PC-9 (cell line): Measurements from ENCODE around the gene CA7. TPM values are rescaled to one million over a fixed set of nuclear protein-coding genes. Genes with fewer than 3 reads are reported as not detected.

ENCODE experiments used
- BruUV-seq: library from RNA; stranded (reverse); fragments of 400-500 nt; replicated peaks from 2 replicates; lab custom pipeline; 2021; lab: Mats Ljungman, UMichigan
- CTCF ChIA-PET: fragments of 300-600 bp; sonication (Branson Sonifier 250); formaldehyde crosslinking; loops from one replicate; lab custom pipeline; 2022; ENCODE audit warnings: antibody characterized with exemption; lab: Charles Lee
- POLR2A ChIA-PET: fragments of 300-600 bp; sonication (Branson Sonifier 250); formaldehyde crosslinking; loops from one replicate; lab custom pipeline; 2022; ENCODE audit warnings: antibody characterized with exemption; ENCODE audit not compliant: unreplicated experiment; lab: Charles Lee
- DNase-seq, 2 experiments: peaks; one replicate each; pipeline versions ENCODE4 v3.0.0 to v3.0.0-alpha.2; 2015 to 2022; ENCODE audit warnings: mixed read lengths in 1 of 2
- H2AFZ ChIP-seq: fragments of 200-600 bp; sonication (generic); 2 replicates; pipeline ENCODE4 v1.8.1; 2017; ENCODE audit warnings: antibody characterized with exemption
- H3F3A ChIP-seq: fragments of 200-600 bp; sonication (generic); 2 replicates; pipeline ENCODE4 v1.8.1; 2017; ENCODE audit warnings: antibody characterized with exemption, mild to moderate bottlenecking, low read depth; ENCODE audit not compliant: insufficient read depth
- H3K27ac ChIP-seq: fragments of 200-600 bp; sonication (generic); 2 replicates; pipeline ENCODE4 v1.6.1; 2016; ENCODE audit warnings: mixed run types
- H3K27me3 ChIP-seq: fragments of 200-600 bp; sonication (generic); 2 replicates; pipeline ENCODE4 v1.6.1; 2016; ENCODE audit warnings: low read depth, mixed run types; ENCODE audit not compliant: insufficient read depth
- H3K36me3 ChIP-seq: fragments of 200-600 bp; sonication (generic); 2 replicates; pipeline ENCODE4 v1.6.1; 2016; ENCODE audit warnings: low read depth, mixed run types
- H3K4me1 ChIP-seq: fragments of 200-600 bp; sonication (generic); replicated peaks from 2 replicates; pipeline ENCODE4 v1.6.1; 2016; ENCODE audit warnings: mixed run types; ENCODE audit not compliant: insufficient read depth
- H3K4me2 ChIP-seq: fragments of 200-600 bp; sonication (generic); 2 replicates; pipeline ENCODE4 v1.6.1; 2017; ENCODE audit warnings: mixed run types
- H3K4me3 ChIP-seq: fragments of 200-600 bp; sonication (generic); 2 replicates; pipeline ENCODE4 v1.6.1; 2016; ENCODE audit warnings: mixed run types
- H3K79me2 ChIP-seq: fragments of 200-600 bp; sonication (generic); 2 replicates; pipeline ENCODE4 v1.6.1; 2017; ENCODE audit warnings: low read depth, mixed run types
- H3K9me2 ChIP-seq: fragments of 200-600 bp; sonication (generic); 2 replicates; pipeline ENCODE4 v1.8.1; 2017; ENCODE audit warnings: mild to moderate bottlenecking; ENCODE audit not compliant: insufficient read depth
- H3K9me3 ChIP-seq: fragments of 200-600 bp; sonication (generic); 2 replicates; pipeline ENCODE4 v1.8.1; 2016; ENCODE audit warnings: low read depth; ENCODE audit not compliant: insufficient read depth
- H4K20me1 ChIP-seq: fragments of 200-600 bp; sonication (generic); 2 replicates; pipeline ENCODE4 v1.8.1; 2017; ENCODE audit not compliant: insufficient read depth
- CTCF ChIP-seq: fragments of 200-600 bp; sonication (generic); conservative IDR thresholded peaks from 2 replicates; pipeline ENCODE4 v1.6.1; 2017; ENCODE audit warnings: mixed run types, antibody characterized with exemption, mild to moderate bottlenecking, moderate library complexity
- EZH2 ChIP-seq: fragments of 200-600 bp; sonication (generic); IDR thresholded peaks from 2 replicates; pipeline ENCODE4 v1.8.0; 2017; ENCODE audit warnings: antibody characterized with exemption, low read depth
- intact Hi-C: fragments of 100-400 bp; cut with micrococcal nuclease; formaldehyde crosslinking; loops from one replicate; pipeline ENCODE4 v1.10.0; 2022; ENCODE audit not compliant: unreplicated experiment
- total RNA-seq: library from RNA; stranded (reverse); gene quantifications from 2 replicates; pipeline ENCODE4 v1.2.3, GENCODE V29; 2021

CA7 gene
- total RNA-seq, 1 experiment from 2014 or later = not detected

- no peaks in the 10 kb centered on the region for H3K4me1 ChIP-seq
- POLR2A ChIA-PET = no interaction called here
- H3K36me3 ChIP-seq = no peaks in the 10 kb centered on the region
- H3K27ac ChIP-seq = no peak overlapping the region
- no peaks in the 10 kb centered on the region for H3F3A ChIP-seq
- no peak for TF ChIP-seq CTCF
- no peak for TF ChIP-seq EZH2
- H3K4me3 ChIP-seq = no peak overlapping the region
- no TSS peak for BruUV-seq
- no peak for DNase-seq
- H3K9me3 ChIP-seq = no peaks in the 10 kb centered on the region
- H4K20me1 ChIP-seq = no peaks in the 10 kb centered on the region; the same call in 1 of the 2 replicates
- H3K79me2 ChIP-seq = no peaks in the 10 kb centered on the region
- no peaks in the 10 kb centered on the region for H3K27me3 ChIP-seq
- CTCF ChIA-PET = no interaction called here
- H3K9me2 ChIP-seq = no peaks in the 10 kb centered on the region
- intact Hi-C loops = no loop called here
- no peak overlapping the region for H2AFZ ChIP-seq
- no peak overlapping the region for H3K4me2 ChIP-seq
Observed at GRCh38 chr16:66851166-66851964, 7.2 kb downstream of the CA7 start.

GRCh38 chr16:66853261-66854139 is 9.3 kb downstream of the CA7 start:
- Histone ChIP-seq H2AFZ (no peak overlapping the region), H3K4me3 (no peak overlapping the region), H3K9me2 (no peaks in the 10 kb centered on the region), H3K9me3 (no peaks in the 10 kb centered on the region), H4K20me1 (no peaks in the 10 kb centered on the region; the same call in 1 of the 2 replicates), H3F3A (peaks cover 1% of the 10 kb centered on the region; the same call in 1 of the 2 replicates), H3K36me3 (no peaks in the 10 kb centered on the region), H3K79me2 (no peaks in the 10 kb centered on the region), H3K27ac (no peak overlapping the region), H3K4me1 (no peaks in the 10 kb centered on the region), H3K27me3 (no peaks in the 10 kb centered on the region), H3K4me2 (no peak overlapping the region)
- BruUV-seq = no TSS peak
- CTCF ChIA-PET = no interaction called here
- POLR2A ChIA-PET = no interaction called here
- intact Hi-C loops = no loop called here
- DNase-seq = no peak
- TF ChIP-seq CTCF (no peak), EZH2 (no peak)

- no peak overlapping the region for H3K4me3 ChIP-seq
- H3K9me2 ChIP-seq = no peaks in the 10 kb centered on the region
- H2AFZ ChIP-seq = no peak overlapping the region
- POLR2A ChIA-PET = no interaction called here
- H4K20me1 ChIP-seq = no peaks in the 10 kb centered on the region; the same call in 1 of the 2 replicates
- peaks cover 8% of the 10 kb centered on the region; the same call in 1 of the 2 replicates for H3F3A ChIP-seq
- no peak for DNase-seq
- no TSS peak for BruUV-seq
- no peaks in the 10 kb centered on the region for H3K9me3 ChIP-seq
- no peaks in the 10 kb centered on the region for H3K36me3 ChIP-seq
- no peaks in the 10 kb centered on the region for H3K4me1 ChIP-seq
- intact Hi-C loops = no loop called here
- H3K27me3 ChIP-seq = no peaks in the 10 kb centered on the region
- no peak overlapping the region for H3K27ac ChIP-seq
- H3K4me2 ChIP-seq = no peak overlapping the region
- TF ChIP-seq CTCF = no peak
- TF ChIP-seq EZH2 = no peak
- no peaks in the 10 kb centered on the region for H3K79me2 ChIP-seq
- CTCF ChIA-PET = interaction anchor here (0.6 kb wide), 1 partner anchor 16 kb away, joined by 3 read pairs; no protein-coding TSS in a partner anchor
Observed at GRCh38 chr16:66856184-66856730, 12.0 kb downstream of the CA7 start.
